GM19035 (cell line): ENCODE measurements around the gene INTS6.

Source experiments
- ATAC-seq: cut with Tn5 transposase; IDR thresholded peaks from one replicate; pipeline ENCODE4 v1.9.1; 2021; ENCODE audit not compliant: unreplicated experiment

The INTS6 gene

DNA sequence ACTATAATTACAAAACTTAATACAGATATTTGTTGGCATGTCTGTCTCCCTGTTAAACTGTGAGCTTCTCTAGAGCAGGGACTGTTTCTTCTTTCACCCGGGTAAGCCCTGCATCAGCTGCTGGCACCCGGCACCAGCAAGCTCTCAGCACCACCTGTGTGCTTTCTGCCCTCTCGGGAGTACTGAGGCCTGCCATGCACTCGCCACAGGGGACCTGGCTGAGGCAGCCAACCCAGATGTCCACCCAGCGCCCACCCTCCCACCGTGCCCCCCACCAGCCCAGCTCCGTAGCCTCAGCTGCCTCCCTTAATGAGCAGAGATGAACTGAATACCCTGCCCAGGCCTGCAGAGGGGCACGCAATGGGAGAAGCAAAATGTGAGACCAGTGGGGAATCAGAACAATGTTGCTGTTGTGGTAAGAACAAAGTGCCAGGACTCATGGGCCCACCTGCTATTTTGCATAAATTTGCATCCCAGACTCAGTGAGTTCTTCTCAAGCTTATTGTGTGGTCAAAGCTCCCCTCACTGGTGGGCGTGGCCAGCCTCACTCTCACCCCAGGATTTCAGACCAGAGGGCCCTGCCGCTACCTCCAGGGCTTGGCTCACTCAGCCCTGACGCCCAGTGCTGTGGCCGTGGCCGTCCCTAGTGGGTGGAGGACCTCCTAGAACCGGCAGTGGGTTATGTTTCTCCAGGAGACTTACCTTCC lies 128.0 kb downstream of the INTS6 start:
- peak; percentile 65 for ATAC-seq

- no peak for ATAC-seq
Measured at GRCh38 chr13:51323824-51324511, 128.9 kb downstream of the INTS6 start.

- ATAC-seq: no peak
Measured at GRCh38 chr13:51322826-51323225, 130.0 kb downstream of the INTS6 start.

- ATAC-seq: no peak
Measured at GRCh38 chr13:51321836-51322235, 131.0 kb downstream of the INTS6 start.

DNA sequence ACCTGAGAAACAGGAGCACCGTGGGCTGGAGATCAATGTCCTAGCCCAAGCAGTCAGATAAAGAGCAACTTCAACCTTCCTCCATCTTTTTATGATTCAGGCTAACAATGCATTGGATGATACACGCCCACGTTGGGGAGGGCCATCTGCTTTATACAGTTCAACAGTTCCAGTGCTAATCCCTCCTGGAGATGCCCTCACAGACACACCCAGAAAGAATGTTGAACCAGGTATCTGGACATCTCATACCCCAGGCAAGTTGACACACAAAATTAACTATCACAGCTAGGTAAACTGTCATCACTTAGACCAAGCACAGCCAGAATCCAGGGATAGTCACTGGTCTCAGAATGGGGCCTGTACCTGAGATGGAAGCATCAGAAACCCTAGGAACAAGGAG lies 134.0 kb downstream of the INTS6 start:
- ATAC-seq: no peak

- ATAC-seq: no peak
Measured at GRCh38 chr13:51318015-51318414, 134.8 kb downstream of the INTS6 start.

- ATAC-seq: no peak
Measured at GRCh38 chr13:51317262-51317661, 135.6 kb downstream of the INTS6 start.

GRCh38 chr13:51313619-51314018 lies 139.2 kb downstream of the INTS6 start:
- no peak for ATAC-seq

DNA sequence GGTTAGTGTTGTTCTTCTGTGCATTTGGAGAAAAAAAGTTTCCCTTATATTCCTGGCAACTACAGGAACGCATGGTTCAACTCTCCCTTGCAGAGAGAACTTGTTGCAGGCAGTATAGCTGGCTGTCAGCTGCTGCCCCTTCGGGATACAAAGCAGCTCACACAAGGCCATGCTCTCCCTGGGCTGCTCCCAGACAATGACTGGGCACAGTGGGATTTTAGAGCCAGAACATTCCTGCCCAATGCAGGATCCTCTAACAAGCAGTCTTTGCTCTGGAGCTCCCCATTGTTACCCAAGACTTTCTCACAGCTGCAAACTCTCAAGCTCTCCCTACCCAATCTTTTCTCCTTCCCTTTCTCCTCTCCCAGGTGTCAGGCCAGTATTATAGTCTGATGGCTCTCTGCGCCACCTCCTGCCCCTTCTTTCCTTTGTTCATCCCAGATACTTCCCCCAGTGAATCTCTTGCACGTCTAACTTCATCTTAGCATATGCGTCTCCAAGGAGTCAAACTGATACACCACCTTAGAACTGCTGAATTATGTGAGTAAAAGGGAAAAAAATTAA lies 140.8 kb downstream of the INTS6 start:
- ATAC-seq: no peak
